CD4-positive, alpha-beta T cell (primary cell): ENCODE results near the gene VILL. TPM values are rescaled to one million over a fixed set of nuclear protein-coding genes. Genes with fewer than 3 reads are reported as not detected.

Experiments
- ATAC-seq: fragments of 200-7000 bp; cut with Tn5 transposase; one replicate; pipeline ENCODE4 v1.10.0; 2022; ENCODE audit warnings: mild to moderate bottlenecking; ENCODE audit not compliant: poor library complexity
- CTCF ChIA-PET: fragments of 350-600 bp; sonication (Branson Sonifier 250); formaldehyde crosslinking; loops from one replicate; lab custom pipeline; 2021; ENCODE audit warnings: antibody characterized with exemption, inconsistent platforms; lab: Charles Lee
- POLR2A ChIA-PET: fragments of 350-600 bp; sonication (Branson Sonifier 250); formaldehyde crosslinking; loops from one replicate; lab custom pipeline; 2021; ENCODE audit warnings: antibody characterized with exemption, inconsistent platforms; lab: Charles Lee
- DNase-seq, 14 experiments: peaks; one replicate each; pipeline ENCODE4 v3.0.0-alpha.2; 2013 to 2020; ENCODE audit warnings: mixed read lengths in 2 of 14
- H3K27ac ChIP-seq, 2 donors: one replicate each; pipeline versions ENCODE4 v1.5.1 to v1.7.0; 2013; ENCODE audit warnings: low read length in 2 of 2, low read depth in 1 of 2, mild to moderate bottlenecking in 1 of 2
- H3K27me3 ChIP-seq, 2 experiments: 1 replicate in 1 of 2; 2 replicates in 1 of 2; pipeline versions ENCODE4 v1.6.1 to v1.7.0; 2013; ENCODE audit warnings: low read length in 2 of 2, control low read depth in 1 of 2, mild to moderate bottlenecking in 1 of 2, moderate library complexity in 1 of 2; ENCODE audit not compliant: insufficient read depth in 2 of 2, control insufficient read depth in 1 of 2
- H3K36me3 ChIP-seq: one replicate; pipeline ENCODE4 v1.6.1; 2013; ENCODE audit warnings: low read length, control low read depth; ENCODE audit not compliant: insufficient read depth
- H3K4me1 ChIP-seq: one replicate; pipeline ENCODE4 v1.6.1; 2013; ENCODE audit warnings: low read length, control low read depth; ENCODE audit not compliant: insufficient read depth
- H3K4me3 ChIP-seq: one replicate; pipeline ENCODE4 v1.5.1; 2013; ENCODE audit warnings: mild to moderate bottlenecking, low read length, moderate library complexity
- H3K9me3 ChIP-seq, 2 experiments: 1 replicate in 1 of 2; 2 replicates in 1 of 2; pipeline versions ENCODE4 v1.6.1 to v1.7.0; 2013; ENCODE audit warnings: low read length in 2 of 2, mild to moderate bottlenecking in 2 of 2, control low read depth in 1 of 2, moderate library complexity in 1 of 2; ENCODE audit not compliant: control insufficient read depth in 1 of 2, insufficient read depth in 1 of 2
- H3K27ac Mint-ChIP-seq: one replicate; pipeline ENCODE4 v1.8.0; 2020; ENCODE audit warnings: mixed read lengths
- H3K27me3 Mint-ChIP-seq: one replicate; pipeline ENCODE4 v1.8.0; 2021; ENCODE audit warnings: mixed read lengths
- H3K36me3 Mint-ChIP-seq: one replicate; pipeline ENCODE4 v1.8.0; 2021; ENCODE audit warnings: low read depth, mixed read lengths
- H3K4me1 Mint-ChIP-seq: one replicate; pipeline ENCODE4 v1.8.0; 2021; ENCODE audit warnings: low read depth, mixed read lengths
- H3K4me3 Mint-ChIP-seq: one replicate; pipeline ENCODE4 v1.8.0; 2020; ENCODE audit warnings: mild to moderate bottlenecking, mixed read lengths
- H3K9me3 Mint-ChIP-seq: one replicate; pipeline ENCODE4 v1.8.0; 2020; ENCODE audit warnings: mixed read lengths
- intact Hi-C, 2 experiments: fragments of 100-400 bp; cut with DNase I in 1 of 2; cut with micrococcal nuclease in 1 of 2; formaldehyde crosslinking; loops; one replicate each; pipeline versions ENCODE4 v1.15.1 to v1.9.0; 2023 to 2025; cut with DNase I, micrococcal nuclease
- total RNA-seq, 174 experiments: library from RNA in 2 of 174; stranded (reverse) in 2 of 174; gene quantifications; one replicate each; pipeline ENCODE4 v1.2.3 and lab custom pipeline; 2021 to 2026
- TF ChIP-seq, protein P1 (sequence below): fragments of 200-600 bp; IDR thresholded peaks from one replicate; pipeline ENCODE4 v1.8.0; 2022; ENCODE audit warnings: antibody characterized with exemption, mild to moderate bottlenecking

VILL gene
- total RNA-seq, 2 experiments from 2014 or later = 23.2 to 24.4 TPM

DNA sequence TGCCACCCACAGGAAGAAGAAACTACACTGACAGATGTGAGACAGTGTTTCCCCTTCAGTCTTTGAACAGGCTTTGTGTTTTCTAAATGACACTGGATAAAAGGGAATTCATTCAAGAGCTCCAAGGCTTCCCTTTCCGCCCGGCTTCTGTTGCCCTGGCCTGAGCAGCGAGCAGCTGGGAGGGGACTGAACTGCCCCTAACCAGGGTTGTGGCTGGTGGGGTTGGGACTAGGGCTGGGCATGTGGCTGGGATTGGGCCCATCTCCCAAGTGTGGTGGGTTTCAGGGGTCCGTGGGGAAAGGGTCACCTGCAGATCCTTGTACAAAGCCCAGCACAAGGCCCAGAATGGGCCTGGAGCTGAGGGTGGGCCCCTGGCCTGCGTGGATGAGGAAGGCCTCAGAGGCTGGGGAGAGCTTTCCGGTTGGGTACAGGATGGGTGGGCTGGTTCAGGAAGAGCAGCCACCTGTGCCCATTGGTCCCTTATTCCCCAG is 10.4 kb downstream of the VILL start:
- peaks cover 51% of the 10 kb centered on the region for H3K4me1 Mint-ChIP-seq
- no peak for DNase-seq

DNA sequence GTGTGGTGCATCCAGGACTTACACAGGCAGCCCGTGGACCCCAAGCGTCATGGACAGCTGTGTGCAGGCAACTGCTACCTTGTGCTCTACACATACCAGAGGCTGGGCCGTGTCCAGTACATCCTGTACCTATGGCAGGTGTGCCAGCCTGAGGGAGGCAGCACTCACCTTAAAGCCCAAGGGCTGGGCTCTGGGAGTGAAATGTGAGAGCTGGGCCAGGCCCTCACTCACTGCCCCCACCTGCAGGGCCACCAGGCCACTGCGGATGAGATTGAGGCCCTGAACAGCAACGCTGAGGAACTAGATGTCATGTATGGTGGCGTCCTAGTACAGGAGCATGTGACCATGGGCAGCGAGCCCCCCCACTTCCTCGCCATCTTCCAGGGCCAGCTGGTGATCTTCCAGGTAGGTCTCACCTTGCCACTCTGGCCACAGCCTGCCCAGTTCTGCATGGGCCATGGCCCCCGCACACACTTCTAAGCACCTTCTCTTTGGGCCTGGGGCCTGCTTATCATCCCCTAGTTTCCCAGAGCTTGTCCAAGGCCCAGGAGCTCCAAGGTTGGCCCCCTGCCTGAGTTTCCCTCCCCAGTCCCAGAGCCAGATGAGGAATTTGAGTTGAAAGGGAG is 11.0 kb downstream of the VILL start:
- ChIA-PET POLR2A (no interaction called here), CTCF (interaction anchor here (1.2 kb wide), 1 partner anchor 38 kb away, joined by 6 read pairs; the partner anchor contains the start of gene DLEC1)
- no peaks in the 10 kb centered on the region for H3K27me3 ChIP-seq
- no peaks in the 10 kb centered on the region for H3K9me3 ChIP-seq
- H3K4me3 ChIP-seq = no peak overlapping the region
- no peaks in the 10 kb centered on the region for H3K9me3 Mint-ChIP-seq
- H3K36me3 ChIP-seq = peaks cover 54% of the 10 kb centered on the region
- H3K27ac Mint-ChIP-seq = no peak overlapping the region
- peaks cover 51% of the 10 kb centered on the region for H3K36me3 Mint-ChIP-seq
- DNase-seq (peak in 1 of 14 experiments; percentile 22), ATAC-seq (no peak)
- peaks cover 56% of the 10 kb centered on the region for H3K4me1 ChIP-seq
- intact Hi-C loops = loop anchor here in 1 of 2 experiments (2.0 to 10.0 kb wide), 5 partner anchors 27 to 1383 kb away; partner anchors contain the start of genes OXSR1 and SLC25A38
- no peaks in the 10 kb centered on the region for H3K27me3 Mint-ChIP-seq
- H3K4me3 Mint-ChIP-seq = no peak overlapping the region
- H3K27ac ChIP-seq = no peak overlapping the region
- peaks cover 45% of the 10 kb centered on the region for H3K4me1 Mint-ChIP-seq
- TF ChIP-seq, protein P1, sequence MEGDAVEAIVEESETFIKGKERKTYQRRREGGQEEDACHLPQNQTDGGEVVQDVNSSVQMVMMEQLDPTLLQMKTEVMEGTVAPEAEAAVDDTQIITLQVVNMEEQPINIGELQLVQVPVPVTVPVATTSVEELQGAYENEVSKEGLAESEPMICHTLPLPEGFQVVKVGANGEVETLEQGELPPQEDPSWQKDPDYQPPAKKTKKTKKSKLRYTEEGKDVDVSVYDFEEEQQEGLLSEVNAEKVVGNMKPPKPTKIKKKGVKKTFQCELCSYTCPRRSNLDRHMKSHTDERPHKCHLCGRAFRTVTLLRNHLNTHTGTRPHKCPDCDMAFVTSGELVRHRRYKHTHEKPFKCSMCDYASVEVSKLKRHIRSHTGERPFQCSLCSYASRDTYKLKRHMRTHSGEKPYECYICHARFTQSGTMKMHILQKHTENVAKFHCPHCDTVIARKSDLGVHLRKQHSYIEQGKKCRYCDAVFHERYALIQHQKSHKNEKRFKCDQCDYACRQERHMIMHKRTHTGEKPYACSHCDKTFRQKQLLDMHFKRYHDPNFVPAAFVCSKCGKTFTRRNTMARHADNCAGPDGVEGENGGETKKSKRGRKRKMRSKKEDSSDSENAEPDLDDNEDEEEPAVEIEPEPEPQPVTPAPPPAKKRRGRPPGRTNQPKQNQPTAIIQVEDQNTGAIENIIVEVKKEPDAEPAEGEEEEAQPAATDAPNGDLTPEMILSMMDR = no peak

More for the DNA sequence above, 10.4 kb downstream of the VILL start:
- H3K27me3 Mint-ChIP-seq = no peaks in the 10 kb centered on the region
- Histone ChIP-seq H3K4me1 (peaks cover 61% of the 10 kb centered on the region), H3K27me3 (no peaks in the 10 kb centered on the region), H3K9me3 (no peaks in the 10 kb centered on the region), H3K36me3 (peaks cover 54% of the 10 kb centered on the region), H3K4me3 (no peak overlapping the region), H3K27ac (no peak overlapping the region)
- H3K27ac Mint-ChIP-seq = no peak overlapping the region
- H3K9me3 Mint-ChIP-seq = no peaks in the 10 kb centered on the region
- ChIA-PET CTCF (interaction anchor here (0.8 to 1.2 kb wide), 2 partner anchors 26 to 39 kb away, joined by 3 to 6 read pairs; partner anchors contain the start of gene DLEC1), POLR2A (no interaction called here)
- H3K4me3 Mint-ChIP-seq = no peak overlapping the region
- TF ChIP-seq, protein P1 = no peak
- intact Hi-C loops = loop anchor here in 1 of 2 experiments (5.0 to 10.0 kb wide), 4 partner anchors 131 to 1384 kb away; partner anchors contain the start of genes OXSR1 and SLC25A38
- peaks cover 56% of the 10 kb centered on the region for H3K36me3 Mint-ChIP-seq
- no peak for ATAC-seq

DNA sequence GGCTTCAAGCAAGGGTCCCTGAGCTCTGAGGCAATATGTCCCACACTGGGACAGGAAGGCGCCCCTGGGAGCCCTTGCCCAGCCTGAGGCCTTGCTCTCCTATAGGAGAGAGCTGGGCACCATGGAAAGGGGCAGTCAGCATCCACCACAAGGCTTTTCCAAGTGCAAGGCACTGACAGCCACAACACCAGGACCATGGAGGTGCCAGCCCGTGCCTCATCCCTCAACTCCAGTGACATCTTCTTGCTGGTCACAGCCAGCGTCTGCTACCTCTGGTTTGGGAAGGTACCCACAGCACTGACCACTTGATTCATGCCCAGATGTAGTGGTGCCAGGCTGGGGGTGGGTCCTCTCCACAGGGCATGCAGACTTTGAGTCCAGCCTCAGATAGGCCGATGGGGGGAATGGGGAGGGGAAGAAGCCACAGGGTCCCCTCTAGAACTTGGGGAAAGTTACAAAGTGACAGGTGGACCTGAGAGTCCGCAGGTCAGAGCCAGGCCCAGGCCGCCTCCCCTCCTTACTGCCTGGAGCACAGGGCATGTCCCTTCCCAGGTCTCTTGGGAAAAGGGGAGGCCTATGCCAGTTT is 11.8 kb downstream of the VILL start:
- H3K27me3 Mint-ChIP-seq = no peaks in the 10 kb centered on the region
- Histone ChIP-seq H3K27ac (no peak overlapping the region), H3K4me3 (no peak overlapping the region), H3K36me3 (peaks cover 55% of the 10 kb centered on the region), H3K4me1 (peaks cover 47% of the 10 kb centered on the region), H3K27me3 (no peaks in the 10 kb centered on the region), H3K9me3 (no peaks in the 10 kb centered on the region)
- peaks cover 39% of the 10 kb centered on the region for H3K4me1 Mint-ChIP-seq
- peaks cover 48% of the 10 kb centered on the region for H3K36me3 Mint-ChIP-seq
- CTCF ChIA-PET = interaction anchor here (1.2 kb wide), 1 partner anchor 37 kb away, joined by 6 read pairs; the partner anchor contains the start of gene DLEC1
- intact Hi-C loops = loop anchor here in 1 of 2 experiments (2.0 to 10.0 kb wide), 5 partner anchors 28 to 1382 kb away; partner anchors contain the start of genes OXSR1 and SLC25A38
- no peaks in the 10 kb centered on the region for H3K9me3 Mint-ChIP-seq
- TF ChIP-seq, protein P1 = no peak
- POLR2A ChIA-PET = no interaction called here
- H3K27ac Mint-ChIP-seq = no peak overlapping the region
- H3K4me3 Mint-ChIP-seq = no peak overlapping the region
- ATAC-seq (no peak), DNase-seq (no peak)
